Right lobe of liver (tissue), 4 donors: ENCODE measurements around the gene RALGPS1.

Source experiments
- CTCF ChIP-seq, 4 donors: fragments of 200-600 bp in 3 of 4; fragments of 450-650 bp in 1 of 4; IDR thresholded peaks; one replicate each; pipeline versions ENCODE4 v1.5.1 to v1.8.0; 2016 to 2022; ENCODE audit warnings: antibody characterized with exemption in 4 of 4, mild to moderate bottlenecking in 2 of 4
- POLR2A ChIP-seq: fragments of 450-650 bp; IDR thresholded peaks from one replicate; pipeline ENCODE4 v1.6.1; 2017; ENCODE audit warnings: antibody characterized with exemption, mild to moderate bottlenecking
- donor health status: DM: no; HTN: no; CAD: no.
- donor health status: DM: no; HTN: no; CAD: no.
- donor health status: DM: no; HTN: yes; CAD: no.

- no peak for TF ChIP-seq CTCF (IDR thresholded peaks at IDR 0.05)
- no peak for TF ChIP-seq POLR2A
Observed at GRCh38 chr9:126985870-126986498, 71.4 kb downstream of the RALGPS1 start.
